ENCODE measurements around the gene RASA1. TPM values are rescaled to one million over a fixed set of nuclear protein-coding genes. Genes with fewer than 3 reads are reported as not detected.

Gene RASA1
- total RNA-seq, 1 experiment from 2014 or later, result 23.9 TPM

- ChIA-PET CTCF (interaction anchor here (1.2 kb wide), 1 partner anchor 341 kb away, joined by 3 read pairs; no protein-coding TSS in a partner anchor), POLR2A (interaction anchor here (0.9 kb wide), 1 partner anchor 11 kb away, joined by 4 read pairs; no protein-coding TSS in a partner anchor), RAD21 (ENCODE audit: low non-redundant PET in 1 of 2, low total read pairs in 2 of 2, uncharacterized antibody in 2 of 2, unreplicated experiment in 2 of 2) (no interaction called here)
- peaks cover 60% of the 10 kb centered on the region for H3K79me2 ChIP-seq (ENCODE audit: insufficient read depth, low read length)
- intact Hi-C loops (cut with micrococcal nuclease), result loop anchor here (10.0 kb wide), 1 partner anchor 853 kb away; the partner anchor contains the start of gene TMEM161B
- no peak for DNase-seq (ENCODE audit: low read depth, low spot score)
- TF ChIP-seq FOSL1 (IDR thresholded peaks at IDR 0.05; ENCODE audit: low read depth) (no peak), EZH2 (IDR thresholded peaks at IDR 0.05) (no peak), RAD21 (IDR thresholded peaks at IDR 0.05; ENCODE audit: low read depth) (no peak), POLR2AphosphoS5 (IDR thresholded peaks at IDR 0.05; ENCODE audit: low read depth, low read length) (no peak), SP1 (IDR thresholded peaks at IDR 0.05; ENCODE audit: low read depth) (no peak), TCF7L2 (IDR thresholded peaks at IDR 0.05; ENCODE audit: borderline replicate concordance, extremely low read depth, insufficient read depth, insufficient read length) (no peak)
- TF ChIP-seq, protein P1, sequence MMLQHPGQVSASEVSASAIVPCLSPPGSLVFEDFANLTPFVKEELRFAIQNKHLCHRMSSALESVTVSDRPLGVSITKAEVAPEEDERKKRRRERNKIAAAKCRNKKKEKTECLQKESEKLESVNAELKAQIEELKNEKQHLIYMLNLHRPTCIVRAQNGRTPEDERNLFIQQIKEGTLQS (IDR thresholded peaks at IDR 0.05), result no peak
- H3K9me2 ChIP-seq (ENCODE audit: insufficient read depth), result no peaks in the 10 kb centered on the region
- H2AFZ ChIP-seq (ENCODE audit: low read depth, low read length, poor library complexity, severe bottlenecking), result no peak overlapping the region
- H3K4me2 ChIP-seq (ENCODE audit: low read length), result peak overlapping the region; percentile 91
- peaks cover 4 to 9% of the 10 kb centered on the region in 2 experiments; a peak in 3 of 4 replicates for H3K4me1 ChIP-seq (ENCODE audit: control insufficient read depth in 1 of 2, insufficient read depth in 2 of 2, low read length in 2 of 2)
- no peaks in the 10 kb centered on the region for H4K20me1 ChIP-seq (ENCODE audit: insufficient read depth)
- H3K27me3 ChIP-seq (ENCODE audit: insufficient read depth, low read length), result no peaks in the 10 kb centered on the region
- ATAC-seq, result no peak
- peaks cover 36 to 38% of the 10 kb centered on the region in 2 experiments for H3K36me3 ChIP-seq (ENCODE audit: control insufficient read depth in 1 of 2, insufficient read depth in 2 of 2, low read length in 2 of 2)
- no peaks in the 10 kb centered on the region for H3K9me3 ChIP-seq (ENCODE audit: control insufficient read depth in 1 of 2, insufficient read depth in 1 of 2, low read depth in 1 of 2, low read length in 2 of 2)
- no TSS peak for BruUV-seq (replicated peaks)
- peak overlapping the region; percentile 82 to 99 for H3K4me3 ChIP-seq (replicated peaks in 1 of 2; ENCODE audit: low read depth in 1 of 2, low read length in 2 of 2)
- H3K27ac ChIP-seq (ENCODE audit: low read depth, low read length), result peak overlapping the region; percentile 76; the same call in 1 of the 2 replicates
- peak overlapping the region; percentile 96 for H3K9ac ChIP-seq (ENCODE audit: low read length)
These were observed 143.9 kb downstream of the RASA1 start for GRCh38 chr5:87411586-87411972.

DNA sequence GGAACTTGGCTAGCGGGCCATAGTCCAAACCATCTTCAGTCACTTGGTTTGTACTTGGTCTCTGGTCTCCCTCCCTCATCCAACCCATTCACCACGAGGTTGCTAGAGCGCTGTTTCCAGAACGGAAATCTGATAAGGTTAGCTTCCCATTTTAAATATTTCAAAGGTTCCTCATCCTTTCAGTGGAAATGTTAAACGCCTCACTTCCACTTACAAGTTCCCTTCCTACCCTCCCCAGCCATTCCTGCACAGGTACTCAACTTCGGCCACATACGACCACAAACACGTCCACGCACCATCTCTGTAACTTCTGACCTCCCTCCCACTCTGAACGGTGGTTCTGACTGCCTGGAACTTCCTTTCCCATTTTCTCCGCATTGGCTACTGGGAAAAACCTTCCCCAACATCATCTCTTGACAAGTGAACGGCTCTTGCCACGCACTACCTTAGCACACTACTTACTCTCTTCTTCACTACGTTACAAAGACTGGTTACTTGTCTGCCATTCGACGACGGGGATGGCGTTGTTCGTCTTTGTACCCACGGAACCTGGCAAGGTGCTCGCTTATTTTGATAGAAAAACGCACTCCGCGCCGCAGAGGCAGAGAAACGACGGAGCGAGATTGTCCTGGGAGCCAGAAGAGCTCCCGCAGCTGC is 144.4 kb downstream of the RASA1 start:
- BruUV-seq (replicated peaks), result TSS peak; percentile 75
- peak overlapping the region; percentile 96 for H3K9ac ChIP-seq (ENCODE audit: low read length)
- RAD21 ChIA-PET (ENCODE audit: low non-redundant PET in 1 of 2, low total read pairs in 2 of 2, uncharacterized antibody in 2 of 2, unreplicated experiment in 2 of 2), result no interaction called here
- H3K27ac ChIP-seq (ENCODE audit: low read depth, low read length), result peak overlapping the region; percentile 76
- no peak overlapping the region for H2AFZ ChIP-seq (ENCODE audit: low read depth, low read length, poor library complexity, severe bottlenecking)
- H3K4me2 ChIP-seq (ENCODE audit: low read length), result peak overlapping the region; percentile 91
- no peaks in the 10 kb centered on the region for H3K27me3 ChIP-seq (ENCODE audit: insufficient read depth, low read length)
- no peaks in the 10 kb centered on the region for H3K9me3 ChIP-seq (ENCODE audit: control insufficient read depth in 1 of 2, insufficient read depth in 1 of 2, low read depth in 1 of 2, low read length in 2 of 2)
- H3K9me2 ChIP-seq (ENCODE audit: insufficient read depth), result no peaks in the 10 kb centered on the region
- peaks cover 54% of the 10 kb centered on the region for H3K79me2 ChIP-seq (ENCODE audit: insufficient read depth, low read length)
- ATAC-seq, result peak; percentile 25
- POLR2A ChIA-PET, result interaction anchor here (0.9 to 1.5 kb wide), 2 partner anchors 11 to 1279 kb away, joined by 4 read pairs; no protein-coding TSS in a partner anchor
- no peaks in the 10 kb centered on the region for H4K20me1 ChIP-seq (ENCODE audit: insufficient read depth)
- TF ChIP-seq EGR1 (IDR thresholded peaks at IDR 0.05; ENCODE audit: low read depth), result no peak
- TF ChIP-seq TCF7L2 (IDR thresholded peaks at IDR 0.05; ENCODE audit: borderline replicate concordance, extremely low read depth, insufficient read depth, insufficient read length), result no peak
- TF ChIP-seq EZH2 (IDR thresholded peaks at IDR 0.05), result no peak
- TF ChIP-seq, protein P2, sequence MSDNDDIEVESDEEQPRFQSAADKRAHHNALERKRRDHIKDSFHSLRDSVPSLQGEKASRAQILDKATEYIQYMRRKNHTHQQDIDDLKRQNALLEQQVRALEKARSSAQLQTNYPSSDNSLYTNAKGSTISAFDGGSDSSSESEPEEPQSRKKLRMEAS (IDR thresholded peaks at IDR 0.05), result 0 out of 2 replicates have a peak, but pooled peaks have one; percentile 10
- no peak for TF ChIP-seq REST (IDR thresholded peaks at IDR 0.05; ENCODE audit: low read depth)
- no peak for TF ChIP-seq ZFX (IDR thresholded peaks at IDR 0.05)
- TF ChIP-seq POLR2AphosphoS5 (IDR thresholded peaks at IDR 0.05; ENCODE audit: low read depth, low read length), result no peak
- TF ChIP-seq YY1 (IDR thresholded peaks at IDR 0.05; ENCODE audit: extremely low read depth, insufficient replicate concordance, low read depth, low read length), result no peak
- TF ChIP-seq CBX3 (IDR thresholded peaks at IDR 0.05; ENCODE audit: low read depth), result no peak
- TF ChIP-seq ELF1 (IDR thresholded peaks at IDR 0.05; ENCODE audit: borderline replicate concordance, low read depth), result no peak
- TF ChIP-seq SIN3A (IDR thresholded peaks at IDR 0.05; ENCODE audit: low read depth), result peak; percentile 33; the same call in 1 of the 2 replicates
- peaks cover 4 to 9% of the 10 kb centered on the region in 2 experiments; a peak in 3 of 4 replicates for H3K4me1 ChIP-seq (ENCODE audit: control insufficient read depth in 1 of 2, insufficient read depth in 2 of 2, low read length in 2 of 2)
- H3K36me3 ChIP-seq (ENCODE audit: control insufficient read depth in 1 of 2, insufficient read depth in 2 of 2, low read length in 2 of 2), result peaks cover 31 to 33% of the 10 kb centered on the region in 2 experiments
- intact Hi-C loops (cut with micrococcal nuclease), result loop anchor here (10.0 kb wide), 1 partner anchor 853 kb away; the partner anchor contains the start of gene TMEM161B
- H3K4me3 ChIP-seq (replicated peaks in 1 of 2; ENCODE audit: low read depth in 1 of 2, low read length in 2 of 2), result peak overlapping the region; percentile 82 to 99
- DNase-seq (ENCODE audit: low read depth, low spot score), result peak; percentile 6
- CTCF ChIA-PET, result interaction anchor here (0.9 to 1.7 kb wide), 4 partner anchors 12 to 1312 kb away, joined by 3 to 9 read pairs (median 4); no protein-coding TSS in a partner anchor

Data from HCT116 (cell line).